Mononuclear cell (primary cell): ENCODE data around the gene PLSCR3. TPM values are rescaled to one million over a fixed set of nuclear protein-coding genes. Genes with fewer than 3 reads are reported as not detected.

Source experiments
- H3K27me3 ChIP-seq: 2 replicates; pipeline ENCODE4 v1.6.0; 2011; ENCODE audit warnings: low read length, control low read depth; ENCODE audit not compliant: insufficient read depth
- H3K4me1 ChIP-seq: 2 replicates; pipeline ENCODE4 v1.5.1; 2011; ENCODE audit warnings: mild to moderate bottlenecking, low read length, control low read depth; ENCODE audit not compliant: insufficient read depth
- H3K4me3 ChIP-seq: 2 replicates; pipeline ENCODE4 v1.5.1; 2011; ENCODE audit warnings: mild to moderate bottlenecking, low read length, moderate library complexity
- H3K9me3 ChIP-seq: 2 replicates; pipeline ENCODE4 v1.5.1; 2011; ENCODE audit warnings: low read depth, mild to moderate bottlenecking, control low read depth, low read length
- total RNA-seq: library from RNA; depleted of rRNA; stranded (reverse); fragments of >200 nt; gene quantifications from one replicate; pipeline ENCODE4 v1.2.3, GENCODE V29; 2012

PLSCR3 gene
- total RNA-seq, 1 donor = 21.6 TPM

DNA sequence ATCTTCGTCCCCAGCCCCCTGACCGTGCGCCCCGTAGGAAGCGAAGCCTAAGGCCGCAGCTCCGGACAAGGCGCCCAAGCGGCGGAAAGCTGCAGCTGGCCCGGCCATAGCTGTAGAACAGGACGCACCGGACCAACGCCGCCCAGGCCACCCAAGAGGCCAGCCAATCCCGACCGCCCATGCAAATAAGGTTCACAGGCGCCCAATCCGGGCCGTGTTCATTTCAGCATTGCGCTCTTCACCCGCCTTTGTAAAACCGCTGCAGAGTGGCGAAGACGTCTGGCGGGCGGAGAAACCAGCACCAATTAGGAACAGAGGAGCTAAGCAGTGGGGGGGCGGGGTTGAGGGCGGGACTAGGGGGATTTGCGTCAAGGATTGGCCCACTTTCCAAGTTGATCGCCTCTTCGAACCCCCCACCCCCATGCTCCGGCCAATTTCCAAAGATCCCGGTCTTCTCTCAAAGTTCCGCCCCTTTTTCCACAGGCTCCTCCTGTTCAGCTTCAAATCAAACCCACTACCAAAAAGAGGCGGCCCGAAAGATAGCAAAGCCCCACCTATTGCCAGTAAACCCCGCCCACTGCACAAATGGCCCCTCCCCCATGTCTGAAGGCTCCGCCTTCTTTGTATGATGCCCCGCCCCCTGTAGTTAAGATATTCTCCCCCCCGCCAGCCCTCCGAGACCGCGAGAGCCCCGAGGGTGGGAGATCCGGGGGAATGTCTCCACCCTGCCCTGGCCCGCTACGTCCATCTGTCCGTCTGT lies 9.8 kb upstream of the PLSCR3 start, which contains the start of gene TMEM256:
Gene TMEM256 (minus strand): TSS at position 121 of the 760 bp plus-strand sequence. CDS start 13 bp downstream, at position 108.
- Histone ChIP-seq H3K9me3 (no peaks in the 10 kb centered on the region), H3K4me1 (peaks cover 18% of the 10 kb centered on the region), H3K27me3 (peaks cover 2% of the 10 kb centered on the region), H3K4me3 (peak within 1 kb of the TSS; percentile 67)

DNA sequence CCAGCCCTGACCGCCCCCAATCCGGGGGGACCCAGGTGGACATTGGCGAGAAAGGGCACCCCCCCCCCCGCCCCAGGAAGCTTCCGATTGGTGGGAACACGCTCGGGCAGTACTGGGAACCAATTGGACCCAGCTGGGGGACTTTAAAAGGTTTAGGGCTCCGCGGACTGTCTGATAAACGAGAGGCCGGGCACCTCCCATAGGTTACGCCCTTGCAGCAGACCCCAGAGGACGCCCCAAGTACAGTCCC lies 9.3 kb upstream of the PLSCR3 start:
- no peaks in the 10 kb centered on the region for H3K9me3 ChIP-seq
- H3K4me1 ChIP-seq = peaks cover 18% of the 10 kb centered on the region
- H3K27me3 ChIP-seq = peaks cover 2% of the 10 kb centered on the region
- H3K4me3 ChIP-seq = peak overlapping the region; percentile 67

DNA sequence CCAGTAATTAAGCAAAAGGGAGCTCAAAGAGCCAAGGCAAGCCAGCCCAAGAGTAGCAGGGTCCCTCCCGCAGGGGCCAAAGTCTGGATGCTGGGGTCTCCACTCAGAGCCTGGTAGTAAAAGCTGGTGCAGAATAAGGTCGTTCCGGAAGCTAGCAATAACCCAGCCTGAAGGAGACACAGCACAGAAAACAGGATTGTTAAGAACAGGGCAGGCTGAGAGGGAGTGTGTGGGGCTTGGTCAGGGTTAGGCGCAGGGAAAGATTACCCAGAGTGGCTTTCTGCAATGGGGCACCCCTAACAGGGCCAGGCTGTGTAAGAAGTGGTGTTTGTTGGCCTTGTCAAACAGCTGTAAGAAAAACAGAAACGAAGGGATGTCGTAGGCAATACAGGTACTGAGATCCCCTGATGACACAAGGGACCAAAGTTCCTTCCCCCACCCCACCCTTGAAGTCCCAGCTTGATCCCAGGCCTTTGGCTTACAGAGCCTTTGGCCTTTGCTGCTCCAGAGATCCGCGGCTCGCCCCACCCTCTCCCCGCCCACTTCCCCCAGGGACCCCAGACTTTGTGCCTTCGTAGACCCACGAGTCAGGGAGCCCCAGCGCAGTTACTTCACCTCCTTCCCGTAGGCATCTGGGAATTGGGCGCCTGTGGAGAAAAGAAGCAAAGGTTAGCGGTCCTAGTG lies 8.9 kb upstream of the PLSCR3 start:
- peaks cover 2% of the 10 kb centered on the region for H3K27me3 ChIP-seq
- peaks cover 18% of the 10 kb centered on the region for H3K4me1 ChIP-seq
- peak overlapping the region; percentile 67 for H3K4me3 ChIP-seq
- H3K9me3 ChIP-seq = no peaks in the 10 kb centered on the region

DNA sequence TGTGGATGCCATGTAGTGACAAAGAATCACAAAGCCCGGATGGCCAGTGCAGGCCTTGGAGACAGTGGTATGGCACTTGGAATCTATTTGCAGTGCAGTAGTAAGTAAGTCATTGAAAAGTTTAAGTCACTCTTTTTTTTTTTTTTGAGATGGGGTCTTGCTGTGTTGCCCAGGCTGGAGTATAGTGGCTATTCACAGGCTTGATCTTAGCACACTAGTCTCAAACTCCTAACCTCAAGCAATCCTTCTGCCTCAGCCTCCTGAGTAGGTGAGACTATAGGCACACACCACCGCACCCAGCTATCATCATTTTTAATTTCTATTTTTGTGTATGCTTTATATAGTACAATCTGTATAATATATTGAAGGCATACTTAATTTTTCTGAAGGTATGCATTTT lies 4.3 kb upstream of the PLSCR3 start:
- H3K4me1 ChIP-seq = peaks cover 20% of the 10 kb centered on the region

DNA sequence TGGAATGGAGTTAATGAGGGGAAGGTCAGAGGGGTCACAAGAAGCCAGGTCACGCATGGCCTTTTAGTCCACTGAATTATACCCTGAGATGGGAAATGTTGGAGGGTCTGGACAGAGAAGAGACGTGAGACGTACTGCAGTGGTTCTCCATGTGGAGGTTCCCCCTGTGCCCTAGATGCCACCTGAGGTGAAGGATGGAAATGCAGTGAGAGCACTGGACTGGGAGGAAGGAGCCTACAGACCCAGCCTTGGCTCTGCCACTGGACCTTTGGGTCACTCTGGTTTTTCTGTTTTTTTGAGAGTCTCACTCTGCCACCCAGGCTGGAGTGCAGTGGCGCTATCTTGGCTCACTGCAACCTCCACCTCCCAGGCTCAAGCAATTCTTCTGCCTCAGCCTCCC lies 1.8 kb upstream of the PLSCR3 start:
- Histone ChIP-seq H3K9me3 (no peaks in the 10 kb centered on the region), H3K27me3 (no peaks in the 10 kb centered on the region), H3K4me1 (peaks cover 24% of the 10 kb centered on the region), H3K4me3 (no peak overlapping the region)

More for the DNA sequence above, 4.3 kb upstream of the PLSCR3 start:
- Histone ChIP-seq H3K9me3 (no peaks in the 10 kb centered on the region), H3K4me3 (no peak overlapping the region), H3K27me3 (no peaks in the 10 kb centered on the region)

DNA sequence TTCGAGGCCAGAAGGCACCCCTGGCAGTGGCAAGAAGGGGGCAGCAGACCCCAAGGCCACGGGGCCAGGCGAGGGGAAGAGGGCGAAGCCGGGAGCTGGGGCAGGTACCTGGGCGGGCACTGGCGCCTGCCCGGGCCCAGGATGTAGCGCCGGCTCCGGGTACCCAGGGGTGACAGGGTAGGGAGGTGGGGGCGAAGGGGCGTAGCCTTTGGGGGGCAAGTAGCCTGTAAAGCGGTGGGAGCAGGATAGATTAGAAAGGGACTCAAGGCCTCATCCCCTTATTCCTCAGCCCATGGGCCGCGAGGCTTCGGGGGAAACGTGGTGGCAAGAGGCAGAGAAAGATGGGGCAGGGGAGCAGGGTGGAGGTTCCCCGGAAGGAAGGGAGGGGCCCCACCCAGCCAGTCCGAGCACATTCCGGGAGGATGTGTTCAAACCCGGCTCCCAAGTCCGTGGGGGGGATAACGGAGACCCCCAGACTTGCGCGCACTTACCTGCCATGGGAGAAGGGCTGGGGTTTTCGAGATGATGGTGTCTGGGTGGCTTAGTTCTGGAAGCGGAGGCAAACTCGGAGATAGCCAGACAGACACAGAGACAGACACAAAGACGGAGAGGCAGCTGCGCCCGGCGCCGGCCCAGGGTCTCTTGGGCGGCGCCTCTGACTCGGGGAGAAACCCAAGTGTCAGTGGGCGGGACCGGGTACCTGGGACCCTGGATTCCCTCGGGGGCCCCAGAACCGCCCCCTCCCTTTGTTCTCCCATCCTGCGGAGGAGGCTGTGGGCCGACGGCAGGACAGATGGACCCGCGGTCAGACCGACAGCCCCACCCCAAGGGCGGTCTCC lies 493 bp downstream of the PLSCR3 start:
- Histone ChIP-seq H3K4me3 (peak overlapping the region; percentile 70), H3K9me3 (no peaks in the 10 kb centered on the region), H3K4me1 (peaks cover 24% of the 10 kb centered on the region), H3K27me3 (no peaks in the 10 kb centered on the region)

DNA sequence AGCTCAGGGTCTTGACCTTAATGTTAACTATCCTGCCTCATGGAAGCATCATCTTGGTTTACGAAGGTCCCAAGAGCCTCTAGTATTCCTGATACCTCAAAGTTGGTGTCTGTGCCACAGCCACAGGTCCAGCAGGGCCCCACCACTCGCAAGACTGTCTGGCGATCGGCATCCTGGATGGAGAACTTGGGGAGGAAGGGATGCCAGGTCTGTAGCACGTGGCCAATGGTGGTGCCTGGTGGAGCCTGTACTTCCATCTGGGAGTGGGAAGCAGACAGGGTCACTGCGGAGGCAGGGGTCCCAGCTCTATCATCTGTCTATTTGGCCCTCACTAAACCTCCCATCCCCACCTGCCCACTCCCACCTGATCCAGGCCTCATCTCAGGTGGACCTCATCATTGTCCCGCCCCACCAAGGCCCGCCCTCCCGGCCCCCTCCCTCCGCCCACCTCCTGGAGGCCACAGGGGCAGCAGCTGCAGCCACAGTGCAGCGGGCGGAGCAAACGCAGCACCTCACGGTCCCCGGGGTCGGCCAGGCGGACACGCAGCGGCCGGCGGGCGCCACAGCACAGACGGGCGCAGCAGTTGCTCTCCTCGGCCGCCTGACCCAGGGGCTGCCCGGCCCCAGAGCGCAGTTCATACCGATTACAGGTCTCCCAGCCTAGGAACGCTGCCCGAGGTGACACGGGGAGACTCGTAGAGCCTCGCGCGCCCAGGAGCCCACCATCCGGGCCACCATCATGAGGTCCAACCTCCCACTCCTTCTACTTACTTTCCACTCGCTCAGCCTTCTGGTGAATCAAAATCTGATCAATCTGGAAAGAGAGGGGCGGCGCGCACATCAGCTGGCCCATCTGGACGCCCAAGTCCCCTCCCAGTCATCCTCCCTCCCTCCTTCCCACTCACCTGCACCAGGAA lies 1.4 kb downstream of the PLSCR3 start:
- no peaks in the 10 kb centered on the region for H3K27me3 ChIP-seq
- H3K9me3 ChIP-seq = no peaks in the 10 kb centered on the region
- H3K4me3 ChIP-seq = peak overlapping the region; percentile 70
- peaks cover 24% of the 10 kb centered on the region for H3K4me1 ChIP-seq

DNA sequence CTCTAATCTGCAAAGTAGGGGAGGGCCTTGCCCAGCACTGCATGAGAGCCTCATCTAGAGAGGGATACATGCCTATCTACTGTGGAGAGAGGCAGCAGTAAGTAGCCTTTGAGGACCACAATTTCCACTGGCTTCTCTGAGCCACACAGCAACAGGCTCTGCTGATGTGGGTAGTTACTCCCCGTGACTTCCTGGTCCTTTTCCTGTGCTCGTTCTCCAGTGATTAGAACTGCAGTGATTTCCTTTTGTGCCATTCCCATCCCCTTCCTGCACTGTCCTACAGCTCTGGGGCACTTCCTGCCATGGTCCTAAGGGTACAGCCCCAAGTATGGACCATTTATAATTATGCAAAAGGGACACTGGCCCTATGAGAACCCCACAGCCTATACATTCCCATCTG lies 3.0 kb downstream of the PLSCR3 start:
- no peaks in the 10 kb centered on the region for H3K9me3 ChIP-seq
- H3K27me3 ChIP-seq = no peaks in the 10 kb centered on the region
- H3K4me1 ChIP-seq = peaks cover 24% of the 10 kb centered on the region
- no peak overlapping the region for H3K4me3 ChIP-seq

DNA sequence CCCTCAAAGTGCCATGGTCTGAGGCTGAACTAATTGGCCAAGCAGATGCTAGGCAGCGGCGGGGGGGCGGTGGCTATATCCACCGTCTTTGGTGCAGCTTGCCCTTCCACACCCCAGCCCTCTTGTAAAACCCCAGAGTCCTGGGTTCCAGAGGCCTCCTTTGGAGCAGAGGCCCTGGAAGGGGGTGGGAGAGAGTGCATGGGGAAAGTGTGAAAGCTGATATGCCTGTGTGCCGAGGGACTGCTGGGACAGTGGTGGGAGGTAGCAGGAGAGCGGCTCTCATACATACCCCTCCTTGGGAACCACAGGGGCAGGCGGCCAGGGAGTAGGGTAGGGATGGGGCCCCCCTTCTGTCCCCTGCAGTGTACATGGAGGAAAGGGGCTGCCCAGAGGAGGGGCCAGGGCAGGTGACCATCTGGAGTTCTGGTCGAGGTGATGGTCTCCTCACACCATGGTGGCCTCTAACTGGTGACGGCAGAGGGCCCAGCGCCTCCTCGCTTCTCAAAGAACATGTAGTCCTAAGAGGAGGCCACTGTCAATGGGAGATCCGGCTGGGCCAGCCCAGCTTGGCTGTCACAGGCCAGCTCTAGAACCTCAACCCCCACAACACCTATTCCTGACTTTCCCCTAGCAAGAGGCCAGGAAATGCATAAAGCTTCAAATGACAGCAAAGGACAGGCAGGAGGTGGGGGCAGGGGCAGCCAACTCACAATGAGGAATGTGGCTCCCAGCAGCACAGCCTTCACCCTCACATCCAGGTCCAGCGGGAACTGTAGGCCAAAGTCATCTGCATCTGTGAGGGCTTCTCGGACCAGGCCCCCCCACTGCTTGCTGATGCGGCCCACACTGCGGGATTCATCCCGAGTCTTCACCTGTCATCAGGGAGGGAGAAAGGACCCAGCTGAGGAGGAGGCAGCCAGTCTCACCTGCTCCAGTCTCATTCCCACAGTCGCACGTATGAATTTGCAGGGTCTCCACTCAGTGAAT lies 4.1 kb downstream of the PLSCR3 start:
- Histone ChIP-seq H3K4me3 (no peak overlapping the region), H3K9me3 (no peaks in the 10 kb centered on the region), H3K4me1 (peaks cover 23% of the 10 kb centered on the region), H3K27me3 (no peaks in the 10 kb centered on the region)

DNA sequence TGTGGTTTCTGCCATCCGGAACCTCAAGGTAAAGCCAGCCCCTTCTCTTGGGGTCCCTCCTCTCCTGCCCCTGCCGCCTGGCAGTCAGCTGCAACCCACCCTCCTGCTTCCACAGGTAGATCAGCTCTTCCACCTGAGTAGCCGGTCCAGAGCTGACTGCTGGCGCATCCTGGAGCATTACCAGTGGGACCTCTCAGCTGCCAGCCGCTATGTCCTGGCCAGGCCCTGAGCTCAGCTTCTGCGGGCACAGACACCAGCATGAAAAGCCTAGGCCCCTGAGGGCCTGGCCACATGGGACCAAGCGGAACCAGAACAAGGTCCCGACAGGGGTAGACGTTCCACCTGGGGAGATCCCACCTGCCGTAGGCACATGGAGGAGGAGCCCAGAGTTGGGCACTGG lies 5.5 kb downstream of the PLSCR3 start:
- Histone ChIP-seq H3K4me3 (no peak overlapping the region), H3K9me3 (no peaks in the 10 kb centered on the region), H3K27me3 (no peaks in the 10 kb centered on the region), H3K4me1 (peaks cover 26% of the 10 kb centered on the region)

DNA sequence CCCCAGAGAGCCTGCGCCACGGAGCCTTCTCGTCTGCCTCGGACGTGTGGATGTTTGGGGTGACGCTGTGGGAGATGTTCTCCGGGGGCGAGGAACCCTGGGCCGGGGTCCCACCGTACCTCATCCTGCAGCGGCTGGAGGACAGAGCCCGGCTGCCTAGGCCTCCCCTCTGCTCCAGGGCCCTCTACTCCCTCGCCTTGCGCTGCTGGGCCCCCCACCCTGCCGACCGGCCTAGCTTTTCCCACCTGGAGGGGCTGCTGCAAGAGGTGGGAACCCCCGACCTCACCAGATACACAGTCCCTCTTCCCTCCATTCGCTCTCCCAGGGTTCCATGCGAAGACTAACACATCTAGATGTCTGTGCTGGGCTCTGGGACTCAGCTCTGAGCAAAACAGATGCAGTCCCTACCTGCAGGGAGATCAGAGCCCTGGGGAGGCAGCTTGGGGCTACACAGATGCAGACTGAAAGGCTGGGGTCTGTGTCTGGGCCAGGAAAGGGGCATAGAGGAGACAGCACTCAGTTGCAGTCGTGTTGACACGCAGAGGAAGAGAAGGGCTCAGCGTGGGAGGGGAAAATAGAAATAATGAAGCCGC lies 9.7 kb downstream of the PLSCR3 start:
- Histone ChIP-seq H3K4me1 (peaks cover 15% of the 10 kb centered on the region), H3K9me3 (no peaks in the 10 kb centered on the region), H3K27me3 (peaks cover 32% of the 10 kb centered on the region), H3K4me3 (peak overlapping the region; percentile 39)

DNA sequence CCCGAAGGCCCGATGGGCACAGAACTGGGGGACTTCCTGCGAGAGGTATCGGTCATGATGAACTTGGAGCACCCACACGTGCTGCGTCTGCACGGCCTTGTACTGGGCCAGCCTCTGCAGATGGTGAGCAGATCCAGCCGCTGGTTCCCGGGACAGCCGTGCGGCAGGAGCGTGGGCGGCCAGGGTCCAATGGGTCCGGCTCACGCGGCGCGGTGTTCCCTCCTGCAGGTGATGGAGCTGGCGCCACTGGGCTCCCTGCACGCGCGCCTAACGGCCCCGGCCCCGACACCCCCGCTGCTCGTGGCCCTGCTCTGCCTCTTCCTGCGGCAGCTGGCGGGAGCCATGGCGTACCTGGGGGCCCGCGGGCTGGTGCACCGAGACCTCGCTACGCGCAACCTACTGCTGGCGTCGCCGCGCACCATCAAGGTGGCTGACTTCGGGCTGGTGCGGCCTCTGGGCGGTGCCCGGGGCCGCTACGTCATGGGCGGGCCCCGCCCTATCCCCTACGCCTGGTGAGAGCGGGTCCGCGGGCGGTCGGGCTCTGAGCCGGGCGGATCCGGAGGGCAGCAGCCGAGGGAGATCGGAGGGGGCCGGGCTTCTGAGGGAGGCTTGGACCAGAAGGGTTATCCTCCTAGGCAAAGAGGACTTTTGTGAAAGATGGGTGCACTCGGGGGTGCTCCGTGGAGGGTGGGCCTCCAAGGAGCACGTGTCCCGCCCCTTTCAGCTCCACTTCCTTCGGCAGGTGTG lies 10.4 kb downstream of the PLSCR3 start:
- Histone ChIP-seq H3K27me3 (peaks cover 38% of the 10 kb centered on the region), H3K4me3 (peak overlapping the region; percentile 39)

DNA sequence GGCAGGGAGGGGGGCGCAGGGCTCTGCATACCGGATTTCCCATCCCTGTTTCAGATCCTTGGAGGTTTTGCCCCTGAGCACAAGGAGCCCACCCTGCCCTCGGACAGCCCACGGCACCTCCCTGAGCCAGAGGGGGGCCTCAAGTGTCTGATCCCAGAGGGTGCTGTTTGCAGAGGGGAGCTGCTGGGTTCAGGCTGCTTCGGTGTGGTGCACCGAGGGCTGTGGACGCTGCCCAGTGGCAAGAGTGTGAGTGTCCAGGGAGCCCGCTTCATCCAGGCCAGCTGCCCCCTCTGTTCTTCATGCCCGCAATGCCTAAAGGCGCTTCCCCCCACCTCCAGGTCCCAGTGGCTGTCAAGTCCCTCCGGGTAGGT lies 11.0 kb downstream of the PLSCR3 start:
- Histone ChIP-seq H3K27me3 (peaks cover 38% of the 10 kb centered on the region), H3K9me3 (no peaks in the 10 kb centered on the region), H3K4me3 (no peak overlapping the region), H3K4me1 (peaks cover 15% of the 10 kb centered on the region)

More for the DNA sequence above, 10.4 kb downstream of the PLSCR3 start:
- Histone ChIP-seq H3K9me3 (no peaks in the 10 kb centered on the region), H3K4me1 (peaks cover 15% of the 10 kb centered on the region)
